ENCODE data around the gene TK2.
"Not testable (repeated sequence)": the region's sequence is repeated elsewhere in the genome, so short reads cannot be mapped to it uniquely, and the experiment has no call there.

Gene TK2

GRCh38 chr16:66480265-66481080 lies 69.4 kb downstream of the TK2 start:
- no peak for DNase-seq

GRCh38 chr16:66479661-66480264 lies 70.2 kb downstream of the TK2 start:
- no peak for DNase-seq

- DNase-seq = peak; percentile 78
These were observed 71.0 kb downstream of the TK2 start for GRCh38 chr16:66478733-66479511.

GRCh38 chr16:66477028-66477515 lies 72.8 kb downstream of the TK2 start:
- DNase-seq = no peak

DNA sequence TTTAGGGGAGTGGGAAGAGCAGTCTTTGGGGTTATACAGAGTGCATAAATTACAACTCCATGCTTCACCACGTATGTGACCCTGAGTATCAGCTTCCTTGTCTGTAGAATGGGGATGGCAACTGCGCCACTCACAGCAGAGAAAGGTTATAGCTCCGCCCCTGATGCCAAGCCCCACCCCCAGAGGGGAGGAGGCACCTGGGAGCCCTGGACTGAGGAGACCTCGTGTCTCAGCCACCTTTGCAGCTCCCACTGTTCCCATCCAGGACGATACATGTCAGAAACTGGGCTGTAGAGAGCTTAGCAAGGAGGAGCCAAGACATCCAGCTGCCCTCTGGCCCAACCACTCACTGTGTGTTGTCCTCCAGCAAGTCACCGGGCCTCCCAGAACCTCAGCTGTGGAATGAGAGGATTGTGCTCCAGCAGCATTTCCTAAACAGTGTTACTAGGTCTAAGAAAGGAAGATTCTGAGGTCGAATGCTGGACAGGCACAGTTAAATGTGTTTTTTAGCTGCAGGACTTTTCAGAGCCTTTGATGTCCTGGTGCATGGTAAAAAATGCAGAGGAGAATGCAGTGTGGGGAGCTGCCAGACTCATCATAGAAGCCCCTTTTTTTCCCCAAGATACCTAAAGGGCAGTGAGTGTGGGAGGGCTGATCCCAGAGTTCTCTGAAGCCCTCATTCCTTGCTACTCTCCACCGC lies 73.4 kb downstream of the TK2 start:
- DNase-seq = peak; percentile 25

GRCh38 chr16:66475232-66475631 lies 74.7 kb downstream of the TK2 start:
- DNase-seq = no peak

GRCh38 chr16:66474750-66475199 lies 75.1 kb downstream of the TK2 start:
- peak; percentile 65 for DNase-seq

DNA sequence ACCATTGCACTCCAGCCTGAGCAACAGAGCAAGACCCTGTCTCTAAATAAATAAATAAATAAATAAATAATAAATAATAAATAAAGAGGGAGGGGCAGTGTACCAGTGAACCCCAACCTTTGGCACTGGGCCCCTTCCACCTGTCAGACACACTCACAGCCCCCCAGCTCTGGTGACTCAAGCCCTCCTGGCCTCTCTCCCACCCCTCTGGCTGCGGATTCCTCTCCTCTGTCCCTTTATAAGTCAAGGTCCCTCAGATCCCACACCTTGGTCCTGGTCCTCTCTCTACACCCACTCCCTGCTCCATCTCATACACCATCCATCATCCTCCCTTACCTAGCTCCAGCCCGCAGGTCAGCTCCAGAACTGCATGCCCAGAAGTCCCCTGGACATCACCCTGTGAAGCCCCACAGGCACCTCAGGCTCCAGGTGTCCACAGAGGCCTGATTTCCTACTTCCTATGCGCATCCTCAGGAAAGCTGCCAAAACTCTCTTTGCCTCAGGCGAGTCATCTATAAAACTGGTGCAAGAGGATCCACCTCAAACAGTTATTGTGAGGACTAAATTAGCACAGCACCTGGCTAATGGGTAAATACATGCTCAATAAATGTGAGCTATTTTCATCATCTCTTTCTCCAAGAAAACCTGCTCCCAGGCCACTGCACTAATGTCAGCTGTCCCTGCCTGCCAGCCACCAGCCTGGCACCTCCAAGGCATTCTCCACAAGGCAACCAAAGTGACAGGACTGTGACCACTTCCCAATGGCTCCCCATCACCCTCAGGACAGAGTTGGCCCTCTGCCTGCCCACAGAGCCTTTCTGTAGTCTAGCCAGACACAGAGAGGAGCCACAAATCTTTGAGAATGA lies 76.0 kb downstream of the TK2 start:
- DNase-seq = no peak

GRCh38 chr16:66473051-66473571 lies 76.8 kb downstream of the TK2 start:
- DNase-seq = no peak

GRCh38 chr16:66471716-66472393 lies 78.1 kb downstream of the TK2 start:
- DNase-seq = no peak

- no peak for DNase-seq
These were observed 78.7 kb downstream of the TK2 start for GRCh38 chr16:66471264-66471663.

DNA sequence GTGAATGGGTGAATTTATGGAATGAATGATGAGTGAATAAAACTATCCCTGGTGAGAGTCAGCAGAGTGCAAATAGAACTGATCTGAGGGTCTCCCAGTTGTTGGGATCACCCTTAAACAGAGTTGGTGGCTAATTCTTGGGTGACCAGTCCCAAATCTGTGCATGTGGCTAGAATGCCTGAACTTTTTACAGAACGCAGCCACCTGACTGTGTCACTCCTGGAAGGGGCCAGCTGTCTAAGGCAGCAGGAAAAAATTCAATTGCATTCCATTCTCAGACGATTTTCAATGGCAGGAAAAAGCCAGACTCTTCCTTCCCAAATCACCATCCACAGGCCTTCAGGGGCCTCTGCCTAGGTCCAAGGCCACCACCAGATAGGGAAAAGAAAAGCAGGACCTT lies 79.4 kb downstream of the TK2 start:
- no peak for DNase-seq

DNA sequence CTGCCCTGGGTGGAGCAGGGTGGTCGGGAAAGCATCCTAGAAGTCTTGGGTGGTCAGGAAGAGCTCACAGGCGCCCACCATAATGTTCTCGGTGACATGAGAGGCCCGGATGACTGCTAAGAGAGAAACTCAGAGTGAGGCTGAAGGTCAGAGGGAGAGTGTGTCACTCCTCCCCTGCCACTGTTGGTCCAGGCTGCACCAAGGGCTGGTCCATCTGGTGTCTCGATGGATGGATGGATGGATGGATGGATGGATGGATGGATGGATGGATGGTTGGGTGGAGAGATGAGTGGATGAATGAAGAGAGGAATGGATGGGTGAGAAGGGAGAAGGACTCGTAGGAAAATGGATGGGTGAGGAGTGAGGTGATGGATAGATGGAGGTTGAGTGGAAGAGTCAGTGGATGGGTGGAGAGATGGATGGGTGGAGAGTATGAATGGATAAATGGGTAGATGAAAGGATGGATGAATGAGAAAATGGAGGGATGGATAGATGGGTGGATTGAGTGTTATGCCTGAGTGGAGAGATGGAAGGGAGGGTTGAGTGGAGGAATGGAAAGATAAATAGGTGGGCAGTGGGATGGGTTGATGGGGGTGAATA lies 79.9 kb downstream of the TK2 start:
- DNase-seq = no peak

- DNase-seq = no peak
These were observed 80.5 kb downstream of the TK2 start for GRCh38 chr16:66469291-66469946.

- no peak for DNase-seq
These were observed 81.5 kb downstream of the TK2 start for GRCh38 chr16:66468321-66468965.

- no peak for DNase-seq
These were observed 82.3 kb downstream of the TK2 start for GRCh38 chr16:66467611-66468010.

DNA sequence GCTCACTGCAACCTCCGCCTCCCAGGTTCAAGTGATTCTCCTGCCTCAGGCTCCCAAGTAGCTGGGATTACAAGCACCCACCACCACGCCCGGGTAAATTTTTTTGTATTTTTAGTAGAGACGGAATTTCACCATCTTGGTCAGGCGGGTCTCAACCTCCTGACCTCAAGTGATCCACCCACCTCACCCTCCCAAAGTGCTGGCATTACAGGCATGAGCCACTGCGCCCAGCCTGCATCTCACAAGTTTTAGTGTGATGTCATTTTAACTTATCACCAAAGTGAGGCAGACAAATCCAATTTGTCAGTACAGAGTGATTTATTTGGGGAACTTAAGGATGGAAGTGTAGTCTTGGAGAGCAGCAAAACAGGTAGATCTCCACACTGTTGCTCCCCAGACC lies 83.3 kb downstream of the TK2 start:
- DNase-seq = not testable (repeated sequence)

DNA sequence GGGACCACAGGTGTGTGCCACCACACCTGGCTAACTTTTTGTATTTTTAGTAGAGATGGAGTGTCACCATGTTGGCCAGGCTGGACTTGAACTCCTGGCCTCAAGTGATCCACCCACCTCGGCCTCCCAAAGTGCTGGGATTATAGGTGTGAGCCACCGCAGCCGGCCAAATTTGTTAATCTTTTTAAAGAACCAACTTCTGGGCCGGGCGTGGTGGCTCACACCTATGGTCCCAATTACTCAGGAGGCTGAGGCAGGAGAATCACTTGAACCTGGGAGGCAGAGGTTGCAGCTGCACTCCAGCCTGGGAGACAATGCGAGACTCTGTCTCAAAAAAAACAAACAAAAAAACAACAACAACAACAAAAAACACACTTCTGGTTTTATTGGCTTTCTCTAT lies 84.0 kb downstream of the TK2 start:
- not testable (repeated sequence) for DNase-seq

DNA sequence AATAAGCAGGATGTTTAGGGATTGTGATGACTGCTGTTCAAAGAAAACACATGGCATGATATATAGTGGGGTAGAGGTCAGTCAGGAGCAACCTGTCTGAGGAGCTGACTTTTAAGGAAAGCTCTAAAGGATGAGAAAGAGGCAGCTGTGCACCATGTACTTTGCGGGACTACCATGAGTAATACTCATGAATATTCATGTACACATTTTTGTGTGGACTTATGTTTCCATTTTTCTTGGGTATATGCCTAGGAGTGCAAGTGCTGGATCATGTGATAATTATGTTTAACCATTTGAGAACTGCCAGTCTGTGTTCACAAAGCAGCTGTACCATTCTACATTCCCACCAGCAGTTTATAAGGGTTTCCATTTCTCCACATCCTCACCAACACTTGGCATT lies 87.0 kb downstream of the TK2 start:
- no peak for DNase-seq

DNA sequence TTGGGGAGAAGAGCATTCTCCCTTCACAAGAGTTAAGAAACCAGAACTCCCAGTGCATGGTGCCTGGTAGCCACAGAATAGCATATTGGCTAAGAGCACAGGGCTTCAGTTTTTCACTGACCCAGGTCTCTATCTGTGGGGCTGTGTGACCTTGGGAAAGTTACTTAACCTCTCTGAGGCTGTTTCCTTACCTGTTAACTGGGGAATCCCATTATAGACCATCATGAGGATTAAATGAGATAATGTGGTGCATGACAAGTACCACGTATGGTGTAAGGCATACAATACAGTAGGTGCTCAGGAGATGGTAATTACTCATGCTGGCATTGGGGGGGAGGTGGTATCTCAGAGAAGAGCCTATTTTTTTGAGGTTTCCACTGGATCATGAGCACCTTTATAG lies 89.2 kb downstream of the TK2 start:
- DNase-seq = no peak

Measured in activated gamma-delta T cell treated with Interleukin-2 at 50 U/mL for 16 hours (primary cell).